GM19372 (cell line): ENCODE measurements around the gene PREX1.

Experiments used
- ATAC-seq: cut with Tn5 transposase; IDR thresholded peaks from one replicate; pipeline ENCODE4 v1.9.1; 2021; ENCODE audit warnings: mild to moderate bottlenecking, low read depth, moderate library complexity; ENCODE audit not compliant: unreplicated experiment

PREX1 gene

DNA sequence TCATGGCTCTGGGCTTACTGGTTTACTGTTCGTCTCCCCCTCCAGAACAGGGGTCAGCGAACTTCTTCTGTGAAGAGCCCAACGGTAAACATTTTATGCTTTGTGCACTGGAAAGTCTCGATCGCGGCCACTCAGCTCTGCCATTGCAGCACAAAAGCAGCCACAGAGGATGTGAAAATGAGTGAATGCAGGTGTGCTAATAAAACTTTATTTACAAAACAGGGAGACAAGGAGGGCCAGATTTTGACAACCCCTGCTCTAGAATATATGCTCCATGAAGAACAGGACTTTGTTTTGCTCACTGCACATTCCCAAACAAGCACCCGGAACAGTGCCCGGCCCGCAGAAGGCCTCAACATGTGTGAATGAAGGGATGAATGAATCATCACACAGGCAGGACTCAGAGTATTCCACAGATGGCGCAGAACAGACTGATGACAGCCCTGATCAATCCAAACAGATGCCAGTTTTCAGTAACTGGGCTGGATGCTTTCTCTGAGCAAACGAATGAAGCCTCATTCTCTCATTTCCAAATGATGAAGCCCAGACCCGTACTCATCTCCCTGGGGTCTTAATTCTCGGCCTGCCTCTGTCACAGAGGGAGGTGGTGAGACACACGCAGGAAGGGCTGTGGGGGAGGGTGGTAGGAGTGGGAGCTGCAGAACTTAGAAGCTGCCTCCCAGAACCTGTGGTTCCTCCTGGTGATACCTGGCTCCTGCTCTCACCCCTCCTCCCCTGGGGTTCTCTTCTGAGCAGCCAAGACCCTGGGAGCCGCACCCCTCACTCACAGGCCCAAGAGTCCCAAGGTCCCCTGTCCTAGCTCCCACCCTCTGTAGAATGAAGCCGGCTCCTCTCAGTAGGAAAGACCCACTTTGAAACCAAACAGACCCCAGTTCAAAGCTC lies 196.4 kb downstream of the PREX1 start:
- ATAC-seq, result no peak

DNA sequence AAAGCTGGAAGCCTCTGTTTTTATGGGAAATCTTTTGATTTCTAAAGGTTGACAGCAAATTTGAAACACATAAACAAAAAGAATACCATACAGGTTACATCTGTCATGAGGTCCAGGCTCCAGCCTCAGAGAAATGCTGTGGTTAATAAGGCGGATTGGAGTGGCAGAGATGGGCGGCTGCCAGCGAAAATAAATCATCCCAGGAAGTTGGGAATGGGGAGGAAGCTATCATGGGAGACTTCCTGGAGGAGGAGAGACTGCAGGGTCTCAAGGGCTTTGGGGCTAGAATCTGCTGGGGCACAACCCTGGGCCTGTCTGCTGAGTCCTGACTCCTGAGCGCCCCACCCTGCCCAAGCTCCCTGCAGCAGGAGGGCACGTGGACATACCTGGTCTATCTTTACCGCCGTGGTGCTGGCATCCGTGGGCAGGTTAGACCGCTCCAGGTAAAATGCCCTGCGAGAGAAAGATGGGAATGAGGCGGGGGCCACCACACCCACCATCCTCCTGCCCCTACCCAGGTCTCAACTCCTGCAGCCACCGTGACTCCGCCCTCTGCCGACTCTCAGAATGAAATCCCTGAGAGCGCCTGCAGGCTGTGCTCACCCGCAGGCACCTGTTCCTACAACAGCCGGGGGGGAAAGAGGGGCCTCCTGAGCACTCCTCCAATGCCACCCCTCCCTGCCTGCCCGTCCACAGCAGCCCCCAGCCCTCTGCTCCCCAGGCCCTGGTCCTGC lies 197.3 kb downstream of the PREX1 start:
- no peak for ATAC-seq

DNA sequence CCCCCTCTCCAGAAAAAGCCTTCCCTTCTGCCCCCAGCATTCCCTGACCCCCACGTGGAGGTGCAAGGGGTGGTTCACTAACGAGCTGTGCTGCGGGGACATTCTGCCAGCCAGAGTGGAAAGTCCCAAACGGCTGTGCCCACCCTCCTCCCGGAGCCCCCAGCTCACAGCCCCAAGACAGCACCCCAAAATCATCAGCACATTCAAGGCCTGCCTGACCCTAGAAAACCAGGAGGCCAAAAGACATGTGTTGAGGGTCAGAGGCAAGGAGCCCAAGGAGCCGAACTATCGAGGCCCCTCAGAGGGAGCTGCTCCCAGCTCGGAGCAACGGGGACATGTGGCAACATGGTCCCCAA lies 197.9 kb downstream of the PREX1 start:
- ATAC-seq, result no peak

DNA sequence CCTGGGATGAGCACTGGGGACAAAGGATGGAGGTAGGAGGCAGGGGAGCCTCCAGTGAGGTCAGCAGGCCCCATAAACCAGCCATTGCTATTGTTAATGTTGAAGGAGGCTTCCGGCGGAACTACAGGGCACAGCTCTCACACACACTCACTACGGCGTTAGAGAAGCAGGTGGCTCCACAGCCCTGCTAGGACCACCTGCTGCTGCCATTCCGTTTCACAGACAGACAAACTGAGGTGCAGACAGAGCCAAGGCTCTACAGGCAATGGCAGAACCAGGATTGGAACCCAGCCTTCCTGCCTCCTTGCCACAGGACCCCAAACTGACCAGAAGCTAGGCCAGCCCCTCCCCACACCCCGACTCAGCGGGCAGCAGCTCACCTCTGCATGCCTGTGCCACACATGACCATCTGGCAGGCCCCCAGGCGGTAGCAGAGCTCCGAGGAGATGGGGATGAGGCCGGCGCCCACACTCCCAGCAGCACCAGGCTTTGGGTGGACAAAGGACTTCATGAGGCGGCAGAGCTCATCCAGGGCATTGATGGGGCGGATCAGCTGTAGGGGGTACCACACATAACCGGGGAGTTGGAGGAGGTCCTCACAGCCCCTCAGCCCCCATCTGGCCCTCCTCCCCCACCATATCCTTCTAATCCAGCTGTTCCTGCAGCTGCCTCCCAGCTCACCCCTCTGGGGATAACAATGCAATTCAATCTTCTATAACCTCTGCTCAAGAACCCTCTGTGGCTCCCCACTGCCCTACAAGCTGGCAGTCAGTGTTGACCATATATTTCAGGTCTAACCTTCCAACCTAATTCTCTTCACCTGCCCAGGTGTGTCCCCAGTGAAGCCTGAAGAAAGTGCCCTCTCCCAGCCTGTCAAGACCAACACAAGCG lies 198.5 kb downstream of the PREX1 start:
- no peak for ATAC-seq

DNA sequence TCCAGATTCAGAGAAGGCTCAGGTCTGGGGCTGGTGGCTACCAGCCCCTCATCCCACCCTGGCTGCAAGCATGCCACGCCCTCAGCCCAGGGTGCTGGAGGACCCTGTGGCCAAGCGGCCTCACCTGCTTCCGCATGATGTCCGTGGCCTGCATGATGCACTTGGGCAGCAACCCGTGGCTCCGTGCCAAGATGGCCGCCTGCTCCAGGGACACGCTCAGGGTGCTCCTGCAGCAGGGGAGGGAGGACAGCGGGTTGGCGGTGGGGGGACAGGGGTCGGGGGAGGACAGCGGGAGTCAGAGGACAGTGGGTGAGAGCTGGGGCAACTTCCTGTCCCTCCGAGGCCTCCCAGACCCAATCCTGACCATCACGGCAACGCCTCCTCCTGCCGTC lies 200.1 kb downstream of the PREX1 start:
- ATAC-seq, result no peak

DNA sequence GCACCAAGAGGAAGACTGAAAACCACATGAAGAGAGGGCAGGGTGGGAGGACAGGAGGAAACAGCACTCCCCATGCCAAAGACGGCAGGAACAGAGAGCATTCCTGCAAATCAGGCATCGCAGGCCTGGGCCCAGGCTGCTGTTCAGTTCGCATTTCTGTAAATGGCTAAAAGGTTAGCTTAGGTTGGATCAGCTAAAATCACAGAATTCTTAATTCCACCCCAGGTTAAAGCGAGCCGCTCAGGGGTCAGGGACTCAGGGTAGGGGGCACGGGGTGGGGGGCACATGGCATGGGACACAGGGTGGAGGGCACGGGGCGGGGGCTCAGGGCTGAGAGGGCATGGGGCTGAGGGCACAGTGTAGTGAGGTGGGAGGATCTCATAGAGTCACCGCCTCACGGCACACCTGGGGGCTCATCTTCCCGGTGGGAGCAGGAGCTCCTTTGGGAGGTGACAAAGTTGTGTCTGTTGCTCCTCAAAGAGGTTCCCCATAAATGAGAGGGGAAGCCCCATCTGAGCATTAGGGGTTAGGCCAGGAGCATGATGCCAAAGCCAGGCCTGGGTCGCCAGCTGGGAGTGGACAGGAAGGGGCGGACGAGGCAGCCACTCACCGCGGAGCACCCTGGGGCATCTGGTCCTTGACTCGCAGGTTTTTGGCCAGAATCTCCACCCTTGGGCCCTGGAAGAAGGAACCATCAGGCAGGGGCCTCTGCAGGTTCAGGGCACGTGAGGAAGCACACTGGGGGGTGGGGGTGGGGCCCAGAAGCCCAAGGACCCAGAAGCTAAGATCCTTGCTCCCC lies 200.7 kb downstream of the PREX1 start:
- ATAC-seq, result no peak

DNA sequence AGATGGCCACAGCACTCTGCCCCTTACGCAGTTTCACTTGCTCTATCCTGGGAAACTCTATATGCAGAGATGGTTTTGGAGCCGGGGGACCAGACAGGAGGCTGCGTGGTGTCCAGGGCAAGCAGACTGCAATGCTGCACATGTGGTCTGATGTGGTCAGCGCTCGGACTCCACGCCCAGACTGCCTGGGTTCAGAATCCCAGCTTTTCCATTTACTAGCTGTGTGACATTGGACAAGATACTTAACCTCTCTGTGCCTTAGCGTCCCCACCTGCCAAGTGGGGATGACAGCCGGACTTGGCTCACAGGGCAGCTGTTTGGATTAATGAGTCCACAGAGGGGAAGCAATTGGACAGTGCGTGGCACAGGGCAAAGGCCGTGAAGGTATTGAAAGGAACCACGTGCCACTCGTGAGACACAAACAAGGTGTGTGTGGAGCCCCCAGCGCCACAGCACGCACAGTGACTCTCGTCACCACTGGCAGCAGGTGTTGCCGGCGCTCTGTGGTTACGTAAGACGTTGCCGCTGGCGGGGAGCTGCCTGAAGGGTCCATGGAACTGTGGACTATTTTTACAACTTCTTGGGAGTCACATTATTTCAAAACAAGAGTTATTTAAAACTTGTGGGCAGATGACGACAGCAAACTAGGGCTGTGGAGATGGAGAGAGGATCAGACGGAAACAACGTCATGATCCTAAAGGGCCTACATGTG lies 201.4 kb downstream of the PREX1 start:
- no peak for ATAC-seq

DNA sequence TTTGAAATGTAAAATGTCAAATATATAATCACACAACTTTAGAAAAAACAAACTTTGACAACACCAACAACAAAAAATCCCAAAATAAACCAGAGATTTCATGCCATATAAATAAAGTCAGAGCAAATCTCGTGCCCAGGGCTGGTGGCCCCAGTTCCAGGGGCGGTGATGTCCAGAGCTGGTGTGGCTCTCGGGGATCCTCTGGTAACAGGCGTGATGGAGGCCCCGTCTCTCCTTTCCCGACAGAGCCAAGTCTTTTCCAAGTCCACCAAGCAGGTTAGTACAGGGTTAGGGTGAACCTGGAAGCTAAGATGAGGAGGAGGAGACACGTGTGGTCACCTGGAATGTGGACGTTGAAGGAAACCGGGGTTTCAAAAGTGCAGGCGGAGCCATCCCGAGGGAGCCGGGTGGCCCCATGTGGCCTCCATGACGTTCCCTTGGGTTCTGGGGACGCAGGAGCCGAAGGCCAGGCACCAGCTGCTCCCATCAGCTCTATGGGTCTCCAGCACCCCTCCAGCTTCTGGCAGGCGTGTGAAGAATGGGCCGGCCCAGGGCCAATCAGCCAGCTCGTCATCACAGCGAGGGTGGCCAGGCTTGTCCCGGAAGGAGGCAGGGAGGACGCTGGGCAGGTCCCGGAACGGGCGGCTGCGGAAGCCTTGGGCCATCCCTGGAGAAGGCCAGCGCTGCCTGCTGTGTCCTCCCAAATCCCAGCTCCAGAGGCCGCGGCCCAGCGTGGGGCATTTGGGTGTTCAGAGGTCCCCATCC lies 202.5 kb downstream of the PREX1 start:
- no peak for ATAC-seq

DNA sequence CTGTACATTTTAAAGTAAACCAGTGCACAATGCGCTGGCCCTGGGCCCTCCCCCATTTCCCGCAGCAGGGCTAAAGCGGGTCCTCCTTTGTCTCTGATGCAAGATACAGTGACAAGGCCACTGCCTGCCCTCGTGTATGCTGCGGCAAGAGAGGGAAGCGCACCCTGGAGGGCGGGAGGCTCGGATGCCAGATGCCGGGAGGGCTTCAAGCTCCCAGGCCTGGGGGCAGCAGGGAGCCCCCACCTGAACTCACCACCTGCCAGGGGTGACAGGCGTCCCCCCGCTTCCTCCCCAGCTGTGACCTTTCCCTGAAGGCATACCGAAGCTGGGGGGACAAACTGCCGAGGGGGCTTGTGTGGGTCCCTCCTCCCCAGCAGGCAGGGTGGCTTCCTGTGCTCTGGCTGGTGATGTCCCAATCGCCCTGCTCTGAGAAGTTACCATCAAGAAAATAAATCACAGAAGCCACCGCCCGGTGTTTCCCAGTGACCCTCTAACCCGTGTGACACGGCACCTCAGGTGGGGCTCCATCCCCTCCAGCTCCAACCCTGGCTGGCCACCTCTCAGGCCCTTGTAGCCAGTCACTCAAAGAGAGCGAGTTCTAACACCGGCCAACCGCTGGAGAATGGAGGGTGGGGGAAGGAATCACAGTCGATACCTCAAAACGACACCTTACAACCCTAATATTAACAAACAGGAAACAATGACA lies 203.3 kb downstream of the PREX1 start:
- no peak for ATAC-seq

DNA sequence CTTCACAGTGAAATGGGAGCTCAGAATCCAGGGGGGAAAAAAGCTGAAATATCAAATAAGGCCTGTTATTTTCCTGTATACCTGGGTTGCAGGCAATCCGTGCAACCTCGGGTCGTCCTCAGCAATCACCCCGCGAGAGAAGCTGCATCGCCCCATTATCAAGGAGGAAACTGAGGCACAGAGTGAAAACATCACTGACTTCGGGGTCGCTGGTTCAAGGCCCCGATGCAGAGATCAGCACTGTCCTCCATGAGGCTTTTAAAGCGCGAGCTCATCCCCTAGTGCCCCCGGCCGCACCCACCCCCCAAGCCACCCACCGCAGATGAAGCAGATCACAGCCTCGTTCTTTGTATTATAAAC lies 203.9 kb downstream of the PREX1 start:
- ATAC-seq, result no peak

DNA sequence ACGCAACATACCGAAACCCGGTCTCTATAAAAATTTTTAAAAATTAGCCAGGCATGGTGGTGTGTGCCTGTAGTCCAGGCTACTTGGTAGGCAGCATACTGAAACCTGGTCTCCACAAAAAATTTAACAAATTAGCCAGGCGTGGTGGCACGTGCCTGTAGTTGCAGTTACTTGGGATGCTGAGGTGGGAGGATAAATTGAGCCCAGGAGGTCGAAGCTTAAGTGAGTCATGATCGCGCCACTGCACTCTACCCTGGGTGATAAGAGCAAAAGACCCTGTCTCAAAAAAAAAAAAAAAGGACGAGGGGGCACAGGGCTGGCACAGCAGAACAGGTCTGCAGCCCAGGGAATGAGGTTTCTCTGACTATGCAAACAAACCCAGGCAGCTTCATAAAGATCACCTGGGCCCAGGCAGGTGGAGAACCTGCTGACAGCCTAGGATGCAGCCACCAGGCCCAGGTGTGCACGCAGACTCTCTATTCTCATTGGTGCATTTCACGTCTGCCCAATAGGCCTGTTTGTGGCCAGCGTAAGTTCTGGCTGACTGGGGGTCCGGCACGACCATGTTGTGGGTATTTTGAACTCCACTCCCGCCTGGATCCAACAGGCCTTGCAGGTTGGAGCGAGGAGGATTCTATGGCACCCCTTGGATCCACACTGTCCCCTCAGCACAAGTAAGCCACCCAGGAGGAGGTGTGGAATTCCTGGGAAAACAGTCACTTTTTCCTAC lies 204.5 kb downstream of the PREX1 start:
- ATAC-seq, result no peak

DNA sequence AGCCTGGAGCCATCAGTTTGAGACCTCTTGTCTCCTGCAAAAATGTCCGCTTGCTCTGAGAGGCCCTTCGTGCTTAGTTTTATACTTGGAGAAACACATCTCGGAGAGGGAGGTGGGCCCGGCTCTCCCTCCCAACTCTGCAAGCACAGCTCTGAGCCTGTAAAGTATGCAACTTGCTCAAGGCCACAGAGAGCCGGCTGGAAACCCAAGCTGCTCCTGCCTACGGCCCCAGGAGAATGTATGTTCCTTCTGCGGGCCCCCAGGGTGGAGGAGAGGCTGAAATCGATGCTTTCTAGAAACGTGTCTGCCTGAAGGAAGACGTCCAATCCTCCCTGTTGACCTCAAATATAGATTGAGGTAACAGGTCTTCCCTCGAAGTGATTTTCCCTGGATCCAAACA lies 205.4 kb downstream of the PREX1 start:
- no peak for ATAC-seq

DNA sequence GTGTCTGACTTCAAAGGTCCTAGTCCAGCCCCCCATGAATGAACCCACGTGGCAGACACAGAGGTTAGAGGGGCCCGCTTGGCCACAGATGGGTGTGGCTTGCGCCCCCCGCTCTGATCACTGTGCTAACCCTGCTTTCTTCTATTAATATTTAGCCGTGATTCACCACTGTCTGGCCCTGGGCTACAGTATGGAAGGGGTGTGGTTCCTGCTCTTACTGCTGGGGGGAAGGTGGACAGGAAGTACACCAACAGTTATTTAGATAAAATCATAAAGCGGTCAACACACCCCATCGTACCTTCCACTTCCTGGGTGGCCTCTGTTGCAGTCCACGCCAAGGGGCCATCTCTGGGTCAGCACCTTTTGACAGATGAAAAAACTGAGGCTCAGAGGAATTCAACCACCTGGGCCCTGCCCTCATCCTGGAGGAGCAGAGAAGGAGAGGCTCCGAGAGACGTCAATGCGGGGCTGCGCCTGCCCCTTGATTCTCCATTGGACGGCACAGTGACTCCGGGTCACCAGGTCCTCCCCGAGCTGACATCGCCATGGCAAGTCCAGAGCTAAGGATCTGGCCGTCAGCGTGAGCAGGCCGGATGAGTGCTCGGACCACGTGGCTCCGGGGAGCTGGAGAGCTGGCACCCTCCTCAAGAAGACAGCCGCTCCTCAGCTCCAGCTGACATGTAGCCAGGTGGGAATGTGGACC lies 206.3 kb downstream of the PREX1 start:
- no peak for ATAC-seq

DNA sequence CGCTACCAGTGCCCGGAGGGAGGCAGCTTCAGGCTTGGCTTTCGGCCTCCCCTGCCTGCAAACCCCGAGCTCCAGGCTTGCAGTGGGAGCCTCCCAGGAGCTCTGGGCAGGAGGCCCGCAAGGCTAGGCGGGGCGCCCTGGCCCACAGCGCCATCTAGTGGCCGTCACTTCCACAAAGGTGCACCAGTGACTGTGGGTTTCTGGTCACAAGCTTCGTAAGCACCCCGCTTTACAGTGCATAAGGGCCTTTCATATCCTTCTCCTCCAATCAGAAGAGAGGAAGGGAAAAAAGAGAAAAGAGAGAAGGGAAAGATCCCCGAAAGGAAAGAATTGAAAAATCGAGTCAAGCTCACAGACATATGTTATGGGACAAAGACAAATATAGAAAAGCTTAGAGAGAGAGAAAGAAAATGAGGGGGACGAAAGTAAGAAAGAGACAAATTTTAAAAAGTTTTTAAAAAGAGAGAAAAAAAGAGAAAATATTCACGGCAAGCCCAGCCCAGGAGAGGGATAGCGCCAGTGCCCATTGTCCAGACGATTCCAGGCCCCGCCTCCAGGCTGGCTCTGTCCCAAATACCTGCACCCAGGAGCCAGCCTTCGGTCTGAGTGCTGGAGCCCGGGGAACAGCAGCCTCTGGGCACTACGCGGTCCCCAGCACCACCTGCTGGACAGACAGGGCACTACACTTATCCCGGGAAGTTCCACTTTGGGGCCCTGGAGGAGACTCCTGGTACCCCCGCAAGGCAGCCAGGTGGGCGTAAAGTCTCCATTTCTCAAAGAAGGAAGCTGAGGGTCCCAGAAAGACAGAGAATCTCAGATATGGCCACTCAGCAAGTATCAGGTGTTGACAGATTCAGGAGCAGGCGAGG lies 207.1 kb downstream of the PREX1 start:
- ATAC-seq, result no peak

DNA sequence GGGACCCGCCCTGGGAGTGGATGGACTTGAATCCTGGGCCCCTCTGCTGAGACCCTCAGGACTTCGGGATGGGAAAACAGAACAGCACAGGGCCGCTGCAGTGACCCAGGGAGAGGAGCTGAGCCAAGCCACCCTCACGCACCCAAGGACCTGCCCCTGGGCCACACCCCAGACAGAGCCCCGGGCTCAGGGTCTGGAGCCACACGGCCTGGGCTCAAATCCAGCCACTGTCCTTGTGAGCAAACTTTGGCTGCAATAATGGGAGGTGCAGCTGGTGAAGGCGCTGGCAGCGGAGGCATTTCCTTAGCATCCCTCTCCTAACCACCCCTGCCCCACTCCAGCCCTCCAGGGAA lies 207.7 kb downstream of the PREX1 start:
- no peak for ATAC-seq
